IMR-90 (cell line): ENCODE results near the gene EHMT1. TPM values are rescaled to one million over a fixed set of nuclear protein-coding genes. Genes with fewer than 3 reads are reported as not detected.
A peak's percentile ranks its signal among the peaks of the same experiment; 100 is the strongest.

ENCODE experiments used
- ATAC-seq: fragments of 200-7000 bp; cut with Tn5 transposase; 2 replicates; pipeline ENCODE4 v1.9.1; 2020; ENCODE audit warnings: low read depth, mild to moderate bottlenecking, moderate library complexity
- BruUV-seq: library from RNA; stranded (reverse); fragments of 400-500 nt; replicated peaks from 2 replicates; lab custom pipeline; 2021; lab: Mats Ljungman, UMichigan
- CTCF ChIA-PET: fragments of 300-600 bp; formaldehyde crosslinking; extraction: SDS; loops from one replicate; lab custom pipeline; 2021; ENCODE audit warnings: antibody characterized with exemption; lab: Yijun Ruan, JAX
- POLR2A ChIA-PET: fragments of 300-600 bp; sonication (Branson Sonifier 250); formaldehyde crosslinking; loops from one replicate; lab custom pipeline; 2022; ENCODE audit warnings: antibody characterized with exemption; ENCODE audit not compliant: unreplicated experiment; lab: Charles Lee
- DNase-seq: peaks from one replicate; pipeline ENCODE4 v3.0.0; 2013
- H2AFZ ChIP-seq: replicated peaks from 2 replicates; pipeline ENCODE3; 2013; ENCODE audit warnings: low read length, mild to moderate bottlenecking; ENCODE audit not compliant: poor library complexity
- H2AK5ac ChIP-seq: 2 replicates; pipeline ENCODE4 v1.6.1; 2013; ENCODE audit warnings: low read depth, low read length, inconsistent platforms
- H2AK9ac ChIP-seq: replicated peaks from 2 replicates; pipeline ENCODE3; 2013; ENCODE audit warnings: mild to moderate bottlenecking, low read depth, low read length, moderate library complexity; ENCODE audit not compliant: poor library complexity
- H2BK120ac ChIP-seq: 2 replicates; pipeline ENCODE4 v1.6.1; 2013; ENCODE audit warnings: low read depth, low read length, inconsistent platforms
- H2BK15ac ChIP-seq: 3 replicates; pipeline ENCODE4 v1.6.1; 2013; ENCODE audit warnings: low read depth, low read length, inconsistent platforms
- H2BK20ac ChIP-seq: 2 replicates; pipeline ENCODE4 v1.6.1; 2013; ENCODE audit warnings: low read depth, mild to moderate bottlenecking, inconsistent platforms, low read length, moderate library complexity
- H2BK5ac ChIP-seq: 2 replicates; pipeline ENCODE4 v1.6.1; 2013; ENCODE audit warnings: mild to moderate bottlenecking, low read depth, low read length, inconsistent platforms; ENCODE audit not compliant: poor library complexity, severe bottlenecking
- H3K14ac ChIP-seq: replicated peaks from 2 replicates; pipeline ENCODE4 v1.6.1; 2013; ENCODE audit warnings: low read depth, low read length, inconsistent platforms
- H3K18ac ChIP-seq: 2 replicates; pipeline ENCODE4 v1.6.1; 2013; ENCODE audit warnings: low read depth, low read length, control low read depth
- H3K23ac ChIP-seq: 2 replicates; pipeline ENCODE4 v1.6.1; 2013; ENCODE audit warnings: low read depth, low read length, inconsistent platforms
- H3K27ac ChIP-seq: 2 replicates; pipeline ENCODE4 v1.5.1; 2013; ENCODE audit warnings: mild to moderate bottlenecking, control low read depth, low read length; ENCODE audit not compliant: insufficient read depth
- H3K27me3 ChIP-seq: 2 replicates; pipeline ENCODE4 v1.6.1; 2013; ENCODE audit warnings: low read length; ENCODE audit not compliant: control insufficient read depth, insufficient read depth
- H3K36me3 ChIP-seq: 2 replicates; pipeline ENCODE4 v1.6.1; 2013; ENCODE audit warnings: low read length, mixed read lengths; ENCODE audit not compliant: control insufficient read depth, insufficient read depth
- H3K4ac ChIP-seq: 2 replicates; pipeline ENCODE4 v1.6.1; 2013; ENCODE audit warnings: low read depth, low read length, inconsistent platforms
- H3K4me1 ChIP-seq: 2 replicates; pipeline ENCODE4 v1.6.1; 2013; ENCODE audit warnings: low read length, mixed read lengths; ENCODE audit not compliant: control insufficient read depth, insufficient read depth
- H3K4me2 ChIP-seq: 2 replicates; pipeline ENCODE4 v1.6.1; 2013; ENCODE audit warnings: low read depth, mild to moderate bottlenecking, control low read depth, low read length, moderate library complexity
- H3K4me3 ChIP-seq: 2 replicates; pipeline ENCODE4 v1.5.1; 2013; ENCODE audit warnings: low read depth, mild to moderate bottlenecking, control low read depth, low read length, moderate library complexity; ENCODE audit not compliant: insufficient read depth
- H3K56ac ChIP-seq: 2 replicates; pipeline ENCODE4 v1.6.1; 2013; ENCODE audit warnings: low read length, inconsistent platforms; ENCODE audit not compliant: insufficient read depth; ENCODE audit errors: extremely low read depth
- H3K79me1 ChIP-seq, 2 experiments: 2 replicates each; pipeline ENCODE4 v1.6.1; 2013; ENCODE audit warnings: low read length in 2 of 2, inconsistent platforms in 1 of 2, low read depth in 1 of 2
- H3K9ac ChIP-seq: 2 replicates; pipeline ENCODE4 v1.6.1; 2013; ENCODE audit warnings: low read depth, low read length, control low read depth
- H3K9me1 ChIP-seq: 2 replicates; pipeline ENCODE4 v1.6.1; 2013; ENCODE audit warnings: low read length, inconsistent platforms; ENCODE audit not compliant: insufficient read depth
- H3K9me3 ChIP-seq: 2 replicates; pipeline ENCODE4 v1.6.1; 2013; ENCODE audit warnings: low read length; ENCODE audit not compliant: control insufficient read depth, insufficient read depth
- H4K20me1 ChIP-seq: 2 replicates; pipeline ENCODE4 v1.6.1; 2013; ENCODE audit warnings: low read length, inconsistent platforms; ENCODE audit not compliant: insufficient read depth
- H4K5ac ChIP-seq: 2 replicates; pipeline ENCODE4 v1.6.1; 2013; ENCODE audit warnings: mild to moderate bottlenecking, low read depth, low read length, control low read depth
- H4K8ac ChIP-seq, 2 experiments: 2 replicates each; pipeline ENCODE4 v1.6.1; 2013; ENCODE audit warnings: low read depth in 2 of 2, low read length in 2 of 2, control low read depth in 1 of 2, inconsistent platforms in 1 of 2
- H4K91ac ChIP-seq: 2 replicates; pipeline ENCODE4 v1.6.1; 2013; ENCODE audit warnings: low read depth, low read length, inconsistent platforms; ENCODE audit not compliant: insufficient read depth
- BHLHE40 ChIP-seq: fragments of 150-350 bp; IDR thresholded peaks from 2 replicates; pipeline ENCODE4 v1.6.1; 2016; ENCODE audit warnings: mild to moderate bottlenecking, low read depth, low read length
- CEBPB ChIP-seq: IDR thresholded peaks from 2 replicates; pipeline ENCODE4 v1.6.1; 2012; ENCODE audit warnings: low read depth, low read length, improper control_type of control experiment
- CHD1 ChIP-seq: IDR thresholded peaks from 2 replicates; pipeline ENCODE4 v1.6.1; 2012; ENCODE audit warnings: low read depth, low read length, improper control_type of control experiment
- FOS ChIP-seq: fragments of 150-350 bp; IDR thresholded peaks from 2 replicates; pipeline ENCODE4 v1.6.1; 2016; ENCODE audit warnings: low read depth, low read length
- NFE2L2 ChIP-seq: fragments of 150-350 bp; IDR thresholded peaks from 2 replicates; pipeline ENCODE4 v1.6.1; 2016; ENCODE audit warnings: low read depth, mild to moderate bottlenecking, low read length
- POLR2A ChIP-seq: IDR thresholded peaks from 2 replicates; pipeline ENCODE4 v1.6.1; 2012; ENCODE audit warnings: mild to moderate bottlenecking, low read depth, low read length
- RCOR1 ChIP-seq: IDR thresholded peaks from 2 replicates; pipeline ENCODE4 v1.6.1; 2012; ENCODE audit warnings: mild to moderate bottlenecking, low read length, improper control_type of control experiment; ENCODE audit not compliant: insufficient replicate concordance
- SMC3 ChIP-seq: fragments of 150-350 bp; IDR thresholded peaks from 2 replicates; pipeline ENCODE4 v1.6.1; 2016; ENCODE audit warnings: low read depth, mild to moderate bottlenecking, antibody characterized with exemption, low read length, moderate library complexity
- USF2 ChIP-seq: fragments of 150-350 bp; IDR thresholded peaks from 2 replicates; pipeline ENCODE4 v1.6.1; 2017; ENCODE audit warnings: mild to moderate bottlenecking, antibody characterized with exemption, low read length, low read depth
- WGBS, 2 experiments: methylation state at CpG; one replicate each; pipeline versions ENCODE4 v1.1.5 to v1.1.7; 2013; ENCODE audit warnings: missing lambda C conversion rate in 2 of 2; ENCODE audit not compliant: insufficient read length in 1 of 2; ENCODE audit errors: extremely low coverage in 2 of 2; 5-methylcytosine and 5-hydroxymethylcytosine counted together
- dilution Hi-C: fragments of 300-500 bp; cut with HindIII; formaldehyde crosslinking; loops from one replicate; pipeline ENCODE4 v1.14.3; 2018; ENCODE audit warnings: low sequenced_read_pairs; ENCODE audit not compliant: unreplicated experiment
- in situ Hi-C: fragments of 300-500 bp; cut with MboI; formaldehyde crosslinking; loops from 3 replicates; pipeline ENCODE4 v1.14.3; 2019; ENCODE audit warnings: low sequenced_read_pairs, inconsistent platforms, mixed read lengths
- intact Hi-C: fragments of 100-400 bp; cut with micrococcal nuclease; formaldehyde crosslinking; loops from 2 replicates; pipeline ENCODE4 v1.10.0; 2022
- polyA plus RNA-seq, 3 experiments: library from polyadenylated mRNA; depleted of rRNA; stranded (reverse); fragments of >200 nt; gene quantifications; 2 replicates each; pipeline ENCODE4 v1.2.3, GENCODE V29; 2012; ENCODE audit warnings: low replicate concordance in 1 of 3
- total RNA-seq: library from RNA; depleted of rRNA; stranded (reverse); fragments of >200 nt; gene quantifications from 2 replicates; pipeline ENCODE4 v1.2.3, GENCODE V29; 2012

EHMT1 gene
- total and polyA plus RNA-seq, 2 of the 4 experiments (the other 2 are of a cell fraction): 32.8 to 35.1 TPM

GRCh38 chr9:137606005-137606621 lies 12.7 kb upstream of the EHMT1 start:
- Histone ChIP-seq H4K91ac (no peak overlapping the region; the same call in 1 of the 2 replicates), H3K9me1 (0 out of 2 replicates have a peak, but pooled peaks cover 3% of the 10 kb centered on the region), H3K4me3 (peak overlapping the region; percentile 84), H2AFZ (peak overlapping the region; percentile 96), H3K9me3 (no peaks in the 10 kb centered on the region), H2AK9ac (peak overlapping the region; percentile 92), H4K8ac (0 out of 4 replicates have a peak overlapping the region, but pooled peaks of 1 of the 2 experiments have one; percentile 39), H3K23ac (0 out of 2 replicates have a peak overlapping the region, but pooled peaks have one; percentile 0), H2BK20ac (no peak overlapping the region), H3K4ac (no peak overlapping the region), H3K27me3 (peaks cover 5% of the 10 kb centered on the region; the same call in 1 of the 2 replicates), H3K4me2 (peak overlapping the region; percentile 88), H3K18ac (no peak overlapping the region), H3K56ac (no peak overlapping the region), H3K9ac (peak overlapping the region; percentile 80), H4K5ac (no peak overlapping the region), H4K20me1 (peaks cover 19% of the 10 kb centered on the region), H3K27ac (no peak overlapping the region; the same call in 1 of the 2 replicates), H3K14ac (no peak overlapping the region), H2AK5ac (no peak overlapping the region), H2BK120ac (no peak overlapping the region), H3K36me3 (no peaks in the 10 kb centered on the region), H3K4me1 (peaks cover 15% of the 10 kb centered on the region), H2BK15ac (no peak overlapping the region), H2BK5ac (no peak overlapping the region), H3K79me1 (peaks cover 6 to 35% of the 10 kb centered on the region in 2 experiments; a peak in 3 of 4 replicates)
- TF ChIP-seq RCOR1: peak; percentile 25
- TF ChIP-seq NFE2L2: no peak
- 0 out of 2 replicates have a peak, but pooled peaks have one; percentile 52 for TF ChIP-seq CHD1
- no peak for TF ChIP-seq SMC3
- TF ChIP-seq USF2: no peak
- no peak for TF ChIP-seq FOS
- TF ChIP-seq CEBPB: no peak
- TF ChIP-seq BHLHE40: no peak
- no peak; the same call in 1 of the 2 replicates for TF ChIP-seq POLR2A
- ATAC-seq (peak; percentile 6), DNase-seq (no peak)
- POLR2A ChIA-PET: no interaction called here
- in situ Hi-C loops: no loop called here
- dilution Hi-C loops: no loop called here
- CTCF ChIA-PET: no interaction called here
- BruUV-seq: no TSS peak
- intact Hi-C loops: no loop called here
- 9% methylated on average over 35 of the region's 57 CpGs; no CpG with 5 or more reads in 1 of the 2 experiments for WGBS, 2 experiments
